ENCODE data around the gene MCF2L. TPM values are rescaled to one million over a fixed set of nuclear protein-coding genes. Genes with fewer than 3 reads are reported as not detected.

MCF2L gene
- total and polyA plus RNA-seq, 7 experiments from 2014 or later: 0.51 to 32.6 (median 19.7) TPM

GRCh38 chr13:113026391-113026910, 57.4 kb downstream of the MCF2L start:
- H3K36me3 ChIP-seq (ENCODE audit: control insufficient read depth in 2 of 3, insufficient read depth in 3 of 3, low read length in 3 of 3): no peaks in the 10 kb centered on the region
- ChIA-PET CTCF (interaction anchor here (5.8 kb wide), 1 partner anchor 83 kb away, joined by 31 read pairs; no protein-coding TSS in a partner anchor), POLR2A (no interaction called here)
- no peak overlapping the region for H3K4me3 ChIP-seq (ENCODE audit: low read length)
- ATAC-seq: no peak
- no peaks in the 10 kb centered on the region for H3K4me1 ChIP-seq (ENCODE audit: control insufficient read depth in 2 of 2, insufficient read depth in 2 of 2, low read length in 2 of 2)
- H3K27me3 Mint-ChIP-seq: no peaks in the 10 kb centered on the region
- no peak overlapping the region for H3K27ac ChIP-seq (ENCODE audit: low read depth, low read length)
- intact Hi-C loops (cut with micrococcal nuclease): no loop called here
- no peak for DNase-seq
- H3K9me3 ChIP-seq (ENCODE audit: control insufficient read depth in 2 of 3, low read length in 3 of 3): no peaks in the 10 kb centered on the region
- peaks cover 0 to 12% (median 0%) of the 10 kb centered on the region in 5 donors for H3K36me3 Mint-ChIP-seq
- H3K27ac Mint-ChIP-seq: no peak overlapping the region
- H3K27me3 ChIP-seq (ENCODE audit: control insufficient read depth in 2 of 2, insufficient read depth in 2 of 2, low read length in 2 of 2): no peaks in the 10 kb centered on the region
- no peak overlapping the region for H3K4me3 Mint-ChIP-seq
- no peaks in the 10 kb centered on the region for H3K9me3 Mint-ChIP-seq
- H3K4me1 Mint-ChIP-seq: peaks cover 0 to 7% (median 0%) of the 10 kb centered on the region in 7 donors

- Mint-ChIP-seq H3K4me3 (no peak overlapping the region), H3K27me3 (no peaks in the 10 kb centered on the region), H3K36me3 (peaks cover 0 to 12% (median 0%) of the 10 kb centered on the region in 5 donors), H3K27ac (no peak overlapping the region), H3K9me3 (no peaks in the 10 kb centered on the region), H3K4me1 (peaks cover 0 to 7% (median 0%) of the 10 kb centered on the region in 7 donors)
- Histone ChIP-seq H3K4me3 (ENCODE audit: low read length) (no peak overlapping the region), H3K4me1 (ENCODE audit: control insufficient read depth in 2 of 2, insufficient read depth in 2 of 2, low read length in 2 of 2) (no peaks in the 10 kb centered on the region), H3K9me3 (ENCODE audit: control insufficient read depth in 2 of 3, low read length in 3 of 3) (no peaks in the 10 kb centered on the region), H3K27me3 (ENCODE audit: control insufficient read depth in 2 of 2, insufficient read depth in 2 of 2, low read length in 2 of 2) (no peaks in the 10 kb centered on the region), H3K27ac (ENCODE audit: low read depth, low read length) (no peak overlapping the region), H3K36me3 (ENCODE audit: control insufficient read depth in 2 of 3, insufficient read depth in 3 of 3, low read length in 3 of 3) (no peaks in the 10 kb centered on the region)
- POLR2A ChIA-PET: no interaction called here
- DNase-seq: no peak
- CTCF ChIA-PET: interaction anchor here (5.8 kb wide), 1 partner anchor 84 kb away, joined by 31 read pairs; no protein-coding TSS in a partner anchor
- no peak for ATAC-seq
- intact Hi-C loops (cut with micrococcal nuclease): no loop called here
These were observed 58.1 kb downstream of the MCF2L start for GRCh38 chr13:113027095-113027494.

- H3K9me3 ChIP-seq (ENCODE audit: control insufficient read depth in 2 of 3, low read length in 3 of 3): no peaks in the 10 kb centered on the region
- DNase-seq (no peak), ATAC-seq (no peak)
- ChIA-PET CTCF (interaction anchor here (1.1 to 5.8 kb wide), 2 partner anchors 84 to 90 kb away, joined by 3 to 31 read pairs; no protein-coding TSS in a partner anchor), POLR2A (no interaction called here)
- intact Hi-C loops (cut with micrococcal nuclease): no loop called here
- H3K4me1 ChIP-seq (ENCODE audit: control insufficient read depth in 2 of 2, insufficient read depth in 2 of 2, low read length in 2 of 2): no peaks in the 10 kb centered on the region
- peaks cover 0 to 7% (median 0%) of the 10 kb centered on the region in 7 donors for H3K4me1 Mint-ChIP-seq
- no peaks in the 10 kb centered on the region for H3K27me3 Mint-ChIP-seq
- no peaks in the 10 kb centered on the region for H3K9me3 Mint-ChIP-seq
- no peaks in the 10 kb centered on the region for H3K36me3 ChIP-seq (ENCODE audit: control insufficient read depth in 2 of 3, insufficient read depth in 3 of 3, low read length in 3 of 3)
- no peak overlapping the region for H3K27ac ChIP-seq (ENCODE audit: low read depth, low read length)
- peaks cover 0 to 12% (median 0%) of the 10 kb centered on the region in 5 donors for H3K36me3 Mint-ChIP-seq
- no peak overlapping the region for H3K4me3 Mint-ChIP-seq
- H3K27ac Mint-ChIP-seq: no peak overlapping the region
- no peak overlapping the region for H3K4me3 ChIP-seq (ENCODE audit: low read length)
- no peaks in the 10 kb centered on the region for H3K27me3 ChIP-seq (ENCODE audit: control insufficient read depth in 2 of 2, insufficient read depth in 2 of 2, low read length in 2 of 2)
These were observed 58.6 kb downstream of the MCF2L start for GRCh38 chr13:113027566-113027965.

- H3K9me3 Mint-ChIP-seq: no peaks in the 10 kb centered on the region
- H3K4me3 ChIP-seq (ENCODE audit: low read length): no peak overlapping the region
- no peaks in the 10 kb centered on the region for H3K4me1 ChIP-seq (ENCODE audit: control insufficient read depth in 2 of 2, insufficient read depth in 2 of 2, low read length in 2 of 2)
- H3K27ac Mint-ChIP-seq: no peak overlapping the region
- ATAC-seq (no peak), DNase-seq (no peak)
- ChIA-PET CTCF (interaction anchor here (0.7 to 5.8 kb wide), 5 partner anchors 8 to 224 kb away, joined by 3 to 31 read pairs (median 4); no protein-coding TSS in a partner anchor), POLR2A (no interaction called here)
- no peaks in the 10 kb centered on the region for H3K27me3 Mint-ChIP-seq
- no peaks in the 10 kb centered on the region for H3K27me3 ChIP-seq (ENCODE audit: control insufficient read depth in 2 of 2, insufficient read depth in 2 of 2, low read length in 2 of 2)
- H3K27ac ChIP-seq (ENCODE audit: low read depth, low read length): no peak overlapping the region
- intact Hi-C loops (cut with micrococcal nuclease): loop anchor here (1.0 kb wide), 2 partner anchors 59 to 86 kb away; partner anchors contain the start of gene MCF2L (in 1 of the 2)
- H3K4me3 Mint-ChIP-seq: no peak overlapping the region
- peaks cover 0 to 7% (median 0%) of the 10 kb centered on the region in 7 donors for H3K4me1 Mint-ChIP-seq
- H3K36me3 ChIP-seq (ENCODE audit: control insufficient read depth in 2 of 3, insufficient read depth in 3 of 3, low read length in 3 of 3): no peaks in the 10 kb centered on the region
- H3K36me3 Mint-ChIP-seq: peaks cover 0 to 6% (median 0%) of the 10 kb centered on the region in 5 donors
- no peaks in the 10 kb centered on the region for H3K9me3 ChIP-seq (ENCODE audit: control insufficient read depth in 2 of 3, low read length in 3 of 3)
These were observed 59.5 kb downstream of the MCF2L start for GRCh38 chr13:113028336-113029060.

GRCh38 chr13:113029061-113029445, 60.0 kb downstream of the MCF2L start:
- Mint-ChIP-seq H3K36me3 (peaks cover 0 to 6% (median 0%) of the 10 kb centered on the region in 5 donors), H3K4me3 (no peak overlapping the region), H3K4me1 (peaks cover 0 to 7% (median 0%) of the 10 kb centered on the region in 7 donors), H3K27ac (no peak overlapping the region), H3K27me3 (no peaks in the 10 kb centered on the region), H3K9me3 (no peaks in the 10 kb centered on the region)
- ATAC-seq (no peak), DNase-seq (no peak)
- POLR2A ChIA-PET: no interaction called here
- intact Hi-C loops (cut with micrococcal nuclease): loop anchor here (1.0 kb wide), 2 partner anchors 60 to 87 kb away; partner anchors contain the start of gene MCF2L (in 1 of the 2)
- H3K27me3 ChIP-seq (ENCODE audit: control insufficient read depth in 2 of 2, insufficient read depth in 2 of 2, low read length in 2 of 2): no peaks in the 10 kb centered on the region
- H3K4me1 ChIP-seq (ENCODE audit: control insufficient read depth in 2 of 2, insufficient read depth in 2 of 2, low read length in 2 of 2): no peaks in the 10 kb centered on the region
- no peak overlapping the region for H3K4me3 ChIP-seq (ENCODE audit: low read length)
- H3K36me3 ChIP-seq (ENCODE audit: control insufficient read depth in 2 of 3, insufficient read depth in 3 of 3, low read length in 3 of 3): no peaks in the 10 kb centered on the region
- no peaks in the 10 kb centered on the region for H3K9me3 ChIP-seq (ENCODE audit: control insufficient read depth in 2 of 3, low read length in 3 of 3)
- CTCF ChIA-PET: interaction anchor here (0.8 to 5.8 kb wide), 5 partner anchors 8 to 86 kb away, joined by 3 to 31 read pairs (median 4); no protein-coding TSS in a partner anchor
- no peak overlapping the region for H3K27ac ChIP-seq (ENCODE audit: low read depth, low read length)

GRCh38 chr13:113029487-113030258, 60.7 kb downstream of the MCF2L start:
- peak; percentile 61 for ATAC-seq
- peaks cover 0 to 7% (median 0%) of the 10 kb centered on the region in 7 donors for H3K4me1 Mint-ChIP-seq
- no peak overlapping the region for H3K27ac ChIP-seq (ENCODE audit: low read depth, low read length)
- no peak overlapping the region for H3K4me3 Mint-ChIP-seq
- no peak overlapping the region for H3K27ac Mint-ChIP-seq
- H3K9me3 Mint-ChIP-seq: no peaks in the 10 kb centered on the region
- no peaks in the 10 kb centered on the region for H3K9me3 ChIP-seq (ENCODE audit: control insufficient read depth in 2 of 3, low read length in 3 of 3)
- ChIA-PET POLR2A (no interaction called here), CTCF (interaction anchor here (0.8 to 5.8 kb wide), 7 partner anchors 9 to 86 kb away, joined by 3 to 31 read pairs (median 4); no protein-coding TSS in a partner anchor)
- no peaks in the 10 kb centered on the region for H3K4me1 ChIP-seq (ENCODE audit: control insufficient read depth in 2 of 2, insufficient read depth in 2 of 2, low read length in 2 of 2)
- DNase-seq: peak; percentile 4 to 58 (median 33)
- no peaks in the 10 kb centered on the region for H3K27me3 ChIP-seq (ENCODE audit: control insufficient read depth in 2 of 2, insufficient read depth in 2 of 2, low read length in 2 of 2)
- intact Hi-C loops (cut with micrococcal nuclease): loop anchor here (1.0 kb wide), 2 partner anchors 60 to 87 kb away; partner anchors contain the start of gene MCF2L (in 1 of the 2)
- H3K36me3 Mint-ChIP-seq: peaks cover 0 to 6% (median 0%) of the 10 kb centered on the region in 5 donors
- no peaks in the 10 kb centered on the region for H3K27me3 Mint-ChIP-seq
- H3K4me3 ChIP-seq (ENCODE audit: low read length): no peak overlapping the region
- no peaks in the 10 kb centered on the region for H3K36me3 ChIP-seq (ENCODE audit: control insufficient read depth in 2 of 3, insufficient read depth in 3 of 3, low read length in 3 of 3)

All from naive thymus-derived CD4-positive, alpha-beta T cell (primary cell).